8988T (cell line): ENCODE measurements around the gene GPATCH1.
"Not testable (repeated sequence)": the region's sequence is repeated elsewhere in the genome, so short reads cannot be mapped to it uniquely, and the experiment has no call there.

Experiments
- DNase-seq: peaks from one replicate; pipeline ENCODE4 v3.0.0; 2011

The GPATCH1 gene, protein sequence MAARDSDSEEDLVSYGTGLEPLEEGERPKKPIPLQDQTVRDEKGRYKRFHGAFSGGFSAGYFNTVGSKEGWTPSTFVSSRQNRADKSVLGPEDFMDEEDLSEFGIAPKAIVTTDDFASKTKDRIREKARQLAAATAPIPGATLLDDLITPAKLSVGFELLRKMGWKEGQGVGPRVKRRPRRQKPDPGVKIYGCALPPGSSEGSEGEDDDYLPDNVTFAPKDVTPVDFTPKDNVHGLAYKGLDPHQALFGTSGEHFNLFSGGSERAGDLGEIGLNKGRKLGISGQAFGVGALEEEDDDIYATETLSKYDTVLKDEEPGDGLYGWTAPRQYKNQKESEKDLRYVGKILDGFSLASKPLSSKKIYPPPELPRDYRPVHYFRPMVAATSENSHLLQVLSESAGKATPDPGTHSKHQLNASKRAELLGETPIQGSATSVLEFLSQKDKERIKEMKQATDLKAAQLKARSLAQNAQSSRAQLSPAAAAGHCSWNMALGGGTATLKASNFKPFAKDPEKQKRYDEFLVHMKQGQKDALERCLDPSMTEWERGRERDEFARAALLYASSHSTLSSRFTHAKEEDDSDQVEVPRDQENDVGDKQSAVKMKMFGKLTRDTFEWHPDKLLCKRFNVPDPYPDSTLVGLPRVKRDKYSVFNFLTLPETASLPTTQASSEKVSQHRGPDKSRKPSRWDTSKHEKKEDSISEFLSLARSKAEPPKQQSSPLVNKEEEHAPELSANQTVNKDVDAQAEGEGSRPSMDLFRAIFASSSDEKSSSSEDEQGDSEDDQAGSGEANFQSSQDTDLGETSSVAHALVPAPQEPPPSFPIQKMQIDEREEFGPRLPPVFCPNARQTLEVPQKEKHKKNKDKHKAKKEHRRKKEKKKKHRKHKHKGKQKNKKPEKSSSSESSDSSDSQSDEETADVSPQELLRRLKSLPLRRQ

DNA sequence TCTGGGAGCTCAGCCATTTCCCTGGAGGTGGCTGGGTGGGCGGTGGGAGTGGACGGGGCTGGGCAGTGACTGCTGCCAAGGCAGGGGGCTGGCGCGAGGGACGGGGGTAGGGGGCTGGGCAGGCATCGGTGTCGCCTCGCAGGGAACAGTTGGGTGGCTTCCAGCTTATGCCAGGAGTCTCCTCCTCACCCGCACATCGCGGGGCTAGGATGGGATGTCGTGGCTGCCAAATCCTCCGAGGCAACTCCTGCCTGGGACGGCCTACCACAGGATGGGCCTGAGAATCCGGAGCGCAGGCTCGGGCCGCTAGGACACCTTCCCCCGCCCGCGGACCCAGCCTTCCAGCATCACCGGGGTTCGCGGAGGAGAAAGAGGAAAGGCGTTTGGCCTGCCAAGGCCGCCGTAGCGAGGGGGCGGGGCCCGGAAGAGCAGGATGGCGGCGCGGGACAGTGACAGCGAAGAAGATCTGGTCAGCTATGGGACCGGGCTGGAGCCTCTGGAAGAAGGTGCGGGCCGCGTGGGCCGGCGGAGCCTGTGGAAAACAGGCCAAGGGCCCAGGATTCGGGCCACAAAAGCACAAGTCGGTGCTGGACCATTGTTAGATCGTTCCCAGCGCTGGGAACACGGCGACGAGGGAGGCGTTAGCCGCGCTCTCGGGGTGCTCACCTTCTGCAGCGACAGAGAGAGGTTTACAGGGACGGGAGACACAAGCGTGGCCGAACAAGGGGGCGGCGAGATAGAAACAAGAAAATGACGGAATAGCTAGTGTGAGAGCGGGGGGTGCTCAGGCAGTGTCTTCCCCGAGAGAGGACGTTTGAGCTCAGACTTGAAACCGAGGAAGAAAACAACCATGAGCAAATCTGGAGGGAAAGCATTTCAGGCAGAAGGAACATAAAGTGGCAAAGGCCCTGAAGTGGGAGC is at the start of gene GPATCH1:
TSS of gene GPATCH1 (plus strand) at position 421 of the 921 bp plus-strand sequence. CDS start at position 434, 13 bp downstream.
- DNase-seq: peak; percentile 90

DNA sequence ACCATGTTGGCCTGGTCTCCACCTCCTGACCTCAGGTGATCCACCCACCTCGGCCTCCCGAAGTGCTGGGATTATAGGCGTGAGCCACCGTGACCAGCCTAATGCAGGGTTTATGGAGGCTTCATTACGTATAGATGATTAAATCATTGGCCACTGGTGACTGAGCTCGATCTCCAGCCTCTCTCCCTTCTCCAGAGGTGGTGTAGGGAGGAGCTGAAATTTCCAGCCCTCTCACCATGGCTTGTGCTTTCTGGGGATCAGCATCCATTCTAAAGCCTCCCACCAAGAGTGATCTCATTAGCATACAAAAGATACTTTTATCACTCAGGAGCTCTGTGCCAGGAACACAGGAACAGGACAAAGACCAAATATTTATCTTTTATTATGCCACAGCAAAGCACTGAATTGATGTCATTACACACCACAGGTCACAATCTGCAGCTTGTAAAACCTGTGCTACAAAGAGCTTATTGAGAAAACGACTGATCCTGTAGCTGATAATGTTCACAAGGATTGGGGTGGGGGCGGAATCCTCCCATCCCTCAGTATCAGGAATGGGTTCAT is 48.7 kb upstream of the GPATCH1 start:
- no peak for DNase-seq

DNA sequence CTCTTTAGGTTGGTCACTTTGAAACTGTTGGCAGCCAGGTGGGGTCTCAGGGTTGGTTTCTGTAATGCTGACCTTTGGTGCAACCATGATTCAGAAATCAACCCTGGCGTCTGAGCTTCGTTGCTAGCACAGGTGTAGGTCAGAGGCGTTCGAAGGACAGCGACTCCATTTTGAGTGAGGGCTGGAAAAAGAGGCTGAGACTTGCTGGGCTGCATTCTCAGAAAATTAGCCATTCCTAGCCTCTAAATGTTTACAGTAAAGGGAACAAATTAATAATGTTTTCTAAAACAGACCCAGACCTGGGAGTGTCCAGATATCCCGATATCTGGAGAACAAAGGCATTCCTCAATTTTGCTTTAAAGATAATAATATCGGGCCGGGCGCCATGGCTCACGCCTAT is 45.5 kb upstream of the GPATCH1 start:
- DNase-seq: no peak

DNA sequence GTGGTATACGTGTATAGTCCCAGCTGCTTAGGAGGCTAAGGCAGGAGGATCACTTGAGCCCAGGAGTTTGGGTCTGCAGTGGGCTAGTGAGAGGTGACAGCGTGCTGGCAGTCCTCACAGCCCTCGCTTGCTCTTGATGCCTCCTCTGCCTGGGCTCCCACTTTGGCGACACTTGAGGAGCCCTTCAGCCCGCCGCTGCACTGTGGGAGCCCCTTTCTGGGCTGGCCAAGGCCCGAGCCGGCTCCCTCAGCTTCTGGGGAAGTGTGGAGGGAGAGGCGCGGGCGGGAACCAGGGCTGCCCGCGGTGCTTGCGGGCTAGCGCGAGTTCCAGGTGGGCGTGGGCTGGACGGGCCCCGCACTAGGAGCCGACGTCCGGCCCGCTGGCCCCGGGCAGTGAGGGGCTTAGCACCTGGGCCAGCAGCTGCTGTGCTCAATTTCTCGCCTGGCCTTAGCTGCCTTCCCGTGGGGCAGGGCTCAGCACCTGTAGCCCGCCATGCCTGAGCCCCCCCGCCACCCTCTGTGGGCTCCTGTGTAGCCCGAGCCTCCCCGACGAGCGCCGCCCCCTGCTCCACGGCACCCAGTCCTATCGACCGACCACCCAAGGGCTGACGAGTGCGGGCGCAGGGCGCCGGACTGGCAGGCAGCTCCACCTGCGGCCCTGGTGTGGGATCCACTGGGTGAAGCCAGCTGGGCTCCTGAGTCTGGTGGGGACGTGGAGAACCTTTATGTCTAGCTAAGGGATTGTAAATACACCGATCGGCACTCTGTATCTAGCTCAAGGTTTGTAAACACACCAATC is 44.4 kb upstream of the GPATCH1 start:
- DNase-seq: not testable (repeated sequence)

DNA sequence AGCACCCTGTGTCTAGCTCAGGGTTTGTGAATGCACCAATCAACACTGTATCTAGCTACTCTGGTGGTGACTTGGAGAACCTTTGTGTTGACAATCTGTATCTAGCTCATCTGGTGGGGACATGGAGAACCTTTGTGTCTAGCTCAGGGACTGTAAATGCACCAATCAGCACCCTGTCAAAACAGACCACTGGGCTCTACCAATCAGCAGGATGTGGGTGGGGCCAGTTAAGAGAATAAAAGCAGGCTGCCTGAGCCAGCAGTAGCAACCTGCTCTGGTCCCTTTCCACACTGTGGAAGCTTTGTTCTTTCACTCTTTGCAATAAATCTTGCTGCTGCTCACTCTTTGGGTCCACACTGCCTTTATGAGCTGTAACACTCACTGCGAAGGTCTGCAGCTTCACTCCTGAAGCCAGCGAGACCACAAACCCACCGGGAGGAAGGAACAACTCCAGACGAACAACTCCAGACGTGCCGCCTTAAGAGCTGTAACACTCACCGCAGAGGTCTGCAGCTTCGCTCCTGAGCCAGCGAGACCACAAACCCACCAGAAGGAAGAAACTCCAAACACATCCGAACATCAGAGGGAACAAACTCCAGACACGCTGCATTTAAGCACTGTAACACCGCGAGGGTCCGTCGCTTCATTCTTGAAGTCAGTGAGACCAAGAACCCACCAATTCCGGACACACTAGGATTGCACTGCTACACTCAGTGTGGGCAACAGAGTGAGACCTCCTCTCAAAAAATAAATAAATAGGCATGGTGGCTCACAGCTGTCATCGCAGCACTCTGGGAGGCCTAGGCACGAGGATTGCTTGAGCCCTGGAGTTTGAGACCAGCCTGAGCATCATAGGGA is 43.6 kb upstream of the GPATCH1 start:
- not testable (repeated sequence) for DNase-seq

DNA sequence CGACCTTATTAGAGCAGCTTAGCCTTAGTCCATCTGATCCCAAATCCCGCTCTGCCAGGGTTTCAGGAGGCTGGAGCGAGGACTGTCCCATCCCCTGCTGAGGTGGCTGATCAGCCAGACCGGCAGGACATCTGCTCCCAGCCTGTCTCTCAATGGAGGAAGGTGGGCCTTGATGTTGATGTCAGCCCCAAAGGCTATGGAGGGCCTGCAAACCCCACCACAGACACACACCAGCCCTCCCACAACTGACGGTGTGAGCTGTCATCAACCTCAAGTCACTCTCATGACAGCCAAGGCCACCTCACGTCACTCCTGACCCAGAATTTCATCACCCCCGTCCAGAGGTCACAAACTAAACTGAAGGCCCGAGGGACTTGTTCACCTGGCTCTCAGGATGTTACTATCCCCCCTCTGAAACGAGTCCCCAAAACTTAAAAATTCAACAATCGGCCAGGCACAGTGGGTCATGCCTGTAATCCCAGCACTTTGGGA is 41.8 kb upstream of the GPATCH1 start:
- no peak for DNase-seq

DNA sequence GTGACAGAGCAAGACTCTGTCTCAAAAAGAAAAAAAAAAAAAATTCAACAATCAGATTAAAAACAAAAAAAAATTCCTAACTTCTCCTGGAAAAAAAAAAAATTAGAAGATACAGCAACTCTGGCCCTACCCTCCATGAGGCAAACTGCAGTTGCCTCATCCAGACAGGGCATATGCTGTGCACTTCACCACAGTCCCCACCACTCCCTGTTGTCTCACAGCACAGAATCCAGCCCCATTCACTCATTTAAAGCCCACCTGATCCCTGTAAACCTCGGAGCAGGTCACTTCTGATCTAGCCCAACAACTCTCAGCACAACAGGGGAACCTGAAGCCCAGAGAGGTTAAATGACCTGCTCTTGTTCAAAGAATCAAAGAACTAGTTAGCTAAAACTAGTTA is 41.2 kb upstream of the GPATCH1 start:
- DNase-seq: no peak

DNA sequence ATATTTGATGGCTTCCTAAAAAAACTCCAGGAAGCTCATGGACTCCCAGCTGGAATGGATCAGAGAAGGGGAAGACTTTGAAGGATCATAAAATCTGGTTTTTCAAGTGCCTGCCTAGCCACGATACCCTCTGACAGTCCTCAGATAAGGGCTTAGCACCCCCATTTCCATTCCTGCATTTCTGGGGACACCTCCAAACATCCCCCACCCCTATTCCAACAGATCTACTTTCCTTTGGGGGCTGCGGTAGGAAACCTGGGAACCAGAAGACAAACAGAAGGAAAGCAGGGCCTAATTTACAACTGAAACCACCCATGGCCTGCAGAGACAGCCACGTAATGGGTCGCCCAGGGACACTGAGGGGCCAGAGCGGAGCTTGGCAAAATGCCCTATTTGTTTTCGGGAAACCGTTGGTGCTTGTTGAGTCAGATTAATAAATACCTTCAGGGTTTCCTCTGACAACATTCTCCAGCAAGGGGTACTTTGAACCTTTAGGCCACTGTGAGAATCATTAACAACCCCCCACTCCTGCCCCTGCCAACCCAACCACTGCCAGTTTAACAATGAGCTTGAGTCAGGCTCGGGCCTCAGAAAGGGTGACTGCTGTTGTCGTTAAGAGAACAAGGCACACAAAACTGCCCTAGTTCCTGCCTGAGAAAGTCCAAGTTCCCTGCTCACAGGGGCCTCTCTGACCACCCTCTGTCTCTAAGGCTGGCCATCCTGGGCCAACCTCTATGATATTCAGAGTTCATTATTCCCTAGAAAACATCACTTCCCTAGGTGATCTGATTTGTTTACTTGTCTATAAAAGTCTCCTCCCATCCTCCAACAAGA is 39.8 kb upstream of the GPATCH1 start:
- no peak for DNase-seq

DNA sequence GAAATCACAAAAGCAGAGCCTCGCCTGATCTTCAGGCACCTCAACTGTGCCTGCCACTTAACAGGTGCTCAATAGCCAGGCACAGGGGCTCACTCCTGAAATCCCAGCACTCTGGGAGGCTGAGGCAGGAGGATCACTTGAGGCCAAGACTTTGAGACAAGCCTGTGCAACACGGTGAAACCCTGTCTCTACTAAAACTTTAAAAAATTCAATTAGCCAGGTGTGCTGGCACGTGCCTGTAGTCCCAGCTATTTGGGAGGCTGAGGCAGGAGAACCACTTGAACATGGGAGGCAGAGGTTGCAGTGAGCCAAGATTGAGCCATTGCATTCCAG is 39.2 kb upstream of the GPATCH1 start:
- not testable (repeated sequence) for DNase-seq

DNA sequence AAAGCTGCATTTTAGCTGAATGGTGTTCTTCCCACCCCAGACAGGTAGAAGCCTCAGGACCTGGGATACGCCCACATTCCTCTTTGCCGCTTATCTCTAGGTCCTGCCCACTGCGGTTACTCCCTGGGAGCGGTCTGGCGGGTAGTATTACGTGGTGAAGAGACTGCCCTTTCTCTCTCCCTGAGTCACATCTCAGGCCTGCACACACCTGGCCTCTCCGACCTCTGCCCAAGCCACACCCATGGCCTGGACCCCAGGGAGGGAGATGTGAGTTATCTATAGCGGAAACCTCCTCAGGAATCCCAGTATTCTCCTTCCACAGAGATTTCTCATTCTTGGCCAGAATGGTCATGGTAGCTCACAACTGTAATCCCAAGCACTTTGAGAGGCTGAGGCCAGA is 33.6 kb upstream of the GPATCH1 start:
- DNase-seq: no peak

DNA sequence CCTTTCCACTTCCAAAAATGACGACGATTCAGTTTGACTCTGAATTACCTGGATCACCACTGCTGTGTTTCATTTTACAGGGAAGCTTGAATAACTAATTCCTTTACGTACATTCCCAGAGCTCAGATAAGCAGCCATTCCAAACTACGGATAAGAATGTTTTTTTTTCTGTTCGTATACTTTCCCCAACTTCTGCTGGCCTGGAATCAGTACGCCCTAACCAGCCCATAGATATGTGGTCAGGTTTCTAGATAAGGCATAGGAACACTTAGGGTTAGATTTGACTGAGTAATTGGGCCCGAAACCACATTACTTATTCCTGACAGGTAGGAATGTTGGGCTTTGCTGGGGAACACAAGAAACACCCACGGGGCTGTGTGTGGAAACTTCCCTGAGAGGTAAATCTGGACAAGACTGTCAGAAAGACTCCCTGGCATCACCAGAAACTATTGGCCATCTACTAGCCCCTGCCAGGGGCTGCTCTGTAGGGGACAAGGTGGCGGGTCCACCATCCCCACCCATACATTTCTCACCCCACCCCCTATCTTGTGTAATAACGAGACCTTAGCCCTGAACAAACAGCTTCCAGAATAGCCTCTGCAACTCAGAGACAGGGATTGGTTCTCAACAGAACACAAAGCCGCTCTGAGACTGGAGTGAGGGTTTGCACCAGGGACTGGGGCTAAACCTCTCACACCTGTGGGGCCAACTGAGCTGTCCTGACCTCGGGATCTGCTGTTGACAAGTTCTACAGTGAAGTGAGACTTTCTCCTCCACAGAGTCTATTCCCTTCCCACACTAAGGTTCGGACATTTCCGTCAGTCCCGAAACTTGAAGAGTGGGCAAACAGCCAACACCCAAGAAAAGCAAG is 31.9 kb upstream of the GPATCH1 start:
- no peak for DNase-seq

DNA sequence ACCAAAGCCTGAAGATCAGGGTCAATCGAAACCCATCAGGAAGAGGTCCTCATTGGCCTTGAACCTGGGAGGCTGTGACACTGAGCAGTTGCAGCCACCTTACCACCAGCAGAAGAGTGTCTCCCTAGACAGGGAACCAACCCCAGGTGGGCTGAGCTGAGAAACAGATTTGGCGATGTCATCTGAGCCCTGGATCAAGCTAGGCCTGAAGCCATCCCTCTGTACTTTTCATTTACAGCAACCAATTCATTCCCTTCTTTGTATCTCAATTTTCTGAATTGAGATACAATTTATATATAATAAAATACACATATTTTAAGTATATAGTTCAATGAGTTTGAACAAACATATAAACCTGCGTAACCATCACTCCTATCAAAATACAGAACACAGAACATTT is 30.9 kb upstream of the GPATCH1 start:
- no peak for DNase-seq

DNA sequence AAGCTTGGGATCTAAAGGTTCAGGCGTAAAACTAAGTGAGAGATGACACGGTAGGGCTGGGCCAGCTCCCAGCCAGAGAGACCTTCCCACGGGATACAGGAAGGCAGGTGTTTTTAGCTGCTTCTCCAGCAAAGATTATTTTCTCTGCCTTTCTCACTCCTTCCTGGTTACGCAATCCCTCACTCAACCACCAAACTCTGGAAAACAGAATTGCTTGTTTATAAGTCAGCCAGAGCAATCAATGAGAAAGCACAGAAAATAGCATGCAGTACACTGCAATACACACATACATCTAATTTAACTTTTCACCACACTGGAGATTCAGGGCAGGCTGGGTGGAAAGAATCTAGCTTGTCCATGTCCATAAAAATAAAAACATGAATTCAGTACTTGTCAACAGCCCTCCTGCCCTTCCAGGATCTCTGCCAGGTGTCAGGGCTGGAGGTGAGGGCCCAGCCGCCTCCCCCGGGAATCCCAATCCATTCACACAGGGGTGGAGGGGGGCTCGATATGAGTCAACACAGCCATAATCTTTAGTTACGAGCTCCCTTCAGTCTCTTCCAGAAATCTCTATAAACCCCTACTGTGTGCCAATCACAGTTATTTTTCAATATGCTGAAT is 28.5 kb upstream of the GPATCH1 start:
- no peak for DNase-seq

DNA sequence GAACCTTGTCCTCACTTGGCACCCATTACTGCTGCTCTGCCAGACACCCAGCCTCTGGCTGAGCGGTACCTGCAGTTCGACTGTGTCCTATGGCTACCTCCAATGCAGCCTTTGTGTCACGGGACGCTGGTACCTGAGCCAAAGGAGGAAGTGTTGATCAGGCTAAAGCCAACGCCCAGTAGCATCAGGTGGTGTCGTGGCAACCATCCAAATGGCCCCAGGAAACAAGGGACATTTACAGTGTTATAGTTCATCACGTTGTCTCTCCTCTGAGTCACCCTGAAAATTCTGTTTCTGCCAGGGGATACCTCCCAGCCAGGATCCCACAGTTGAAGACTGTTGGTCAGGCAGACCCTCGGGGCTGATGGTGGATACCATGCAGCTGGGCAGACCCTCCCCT is 26.4 kb upstream of the GPATCH1 start:
- DNase-seq: no peak

DNA sequence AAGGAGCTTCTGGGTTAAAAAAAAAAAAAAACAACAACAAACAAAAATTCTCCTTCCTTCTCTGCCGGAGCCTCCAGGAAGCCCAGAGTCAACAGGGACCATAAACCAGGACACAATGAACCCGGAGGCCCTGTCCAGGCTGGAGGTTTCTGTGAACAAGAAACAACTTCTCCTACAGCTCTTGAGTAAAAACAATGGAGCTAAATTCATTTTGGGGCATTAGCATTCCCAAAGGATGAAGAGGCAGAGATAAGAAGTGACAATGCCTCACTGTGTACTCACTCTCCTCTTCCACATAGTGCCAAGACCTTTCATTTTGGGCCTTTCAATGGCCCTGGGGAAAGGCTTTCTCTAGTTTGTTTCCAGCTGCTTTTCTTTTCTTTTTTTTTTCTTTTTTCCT is 25.3 kb upstream of the GPATCH1 start:
- peak; percentile 25 for DNase-seq

DNA sequence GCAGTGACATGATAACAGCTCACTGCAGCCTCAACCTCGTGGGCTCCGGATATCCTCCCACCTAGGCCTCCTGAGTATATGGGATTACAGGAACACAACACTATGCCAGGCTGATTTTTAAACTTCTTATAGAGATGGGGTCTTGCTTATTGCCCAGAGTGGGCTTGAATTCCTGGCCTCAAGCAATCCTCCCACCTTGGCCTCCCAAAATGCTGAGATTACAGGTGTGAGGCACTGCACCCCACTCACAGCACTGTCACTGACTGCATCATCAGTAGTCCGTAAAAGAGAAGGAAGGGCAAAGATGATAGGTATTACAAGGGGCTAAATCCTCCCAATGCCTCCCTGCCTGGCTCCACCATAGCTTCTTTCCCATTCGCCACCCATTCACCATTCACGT is 20.4 kb upstream of the GPATCH1 start:
- no peak for DNase-seq

DNA sequence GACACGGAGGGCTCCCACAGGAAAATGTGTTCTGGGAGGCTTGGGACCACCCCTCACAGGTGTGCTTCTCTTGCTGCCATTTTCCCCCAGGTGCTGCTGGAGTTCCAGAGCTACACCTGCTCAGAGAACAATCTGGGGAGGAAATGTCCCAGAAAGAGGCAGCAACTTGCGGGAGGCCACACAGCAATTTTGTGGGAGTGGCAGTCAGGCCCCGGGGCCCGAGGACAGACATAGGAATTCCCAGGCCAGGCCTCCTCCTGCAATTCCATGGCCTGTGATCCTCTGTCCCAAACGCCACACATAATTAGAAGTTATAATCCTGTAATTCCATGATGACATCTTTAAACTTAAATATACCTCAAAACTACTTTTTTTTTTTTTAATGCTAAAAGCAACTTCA is 18.1 kb upstream of the GPATCH1 start:
- no peak for DNase-seq

DNA sequence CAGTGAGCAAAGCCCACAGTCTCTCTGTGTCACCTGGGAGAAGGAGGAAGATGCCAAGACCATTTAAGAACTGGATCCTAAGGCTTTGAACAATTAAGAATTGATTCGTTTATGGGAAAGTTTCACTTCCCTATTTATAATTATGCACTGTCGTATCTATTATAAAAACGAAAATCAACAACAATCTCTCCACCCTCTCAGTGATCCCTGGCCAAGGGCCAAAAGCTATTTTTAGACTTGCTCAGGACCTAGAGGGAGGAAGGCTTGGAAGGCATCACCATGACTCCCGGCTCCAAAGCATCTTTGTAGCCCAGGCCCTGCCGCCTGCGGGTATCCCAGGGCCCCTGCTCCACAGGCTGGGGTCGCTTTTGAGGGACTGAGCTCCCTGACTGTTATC is 17.6 kb upstream of the GPATCH1 start:
- no peak for DNase-seq
